HS-27A (cell line): ENCODE measurements around the gene RBFOX2.
"Not testable (repeated sequence)": the region's sequence is repeated elsewhere in the genome, so short reads cannot be mapped to it uniquely, and the experiment has no call there.

Experiments used
- DNase-seq: peaks from one replicate; pipeline ENCODE4 v3.0.0-alpha.2; 2012; ENCODE audit warnings: low read depth, missing footprints

Gene RBFOX2

GRCh38 chr22:36008131-36008530, 20.5 kb downstream of the RBFOX2 start:
- DNase-seq, result no peak

GRCh38 chr22:36003972-36004674, 24.5 kb downstream of the RBFOX2 start:
- no peak for DNase-seq

- no peak for DNase-seq
Observed at GRCh38 chr22:36002718-36003260, 25.8 kb downstream of the RBFOX2 start.

GRCh38 chr22:36002084-36002483, 26.5 kb downstream of the RBFOX2 start:
- no peak for DNase-seq

- no peak for DNase-seq
Observed at GRCh38 chr22:35998748-35999147, 29.9 kb downstream of the RBFOX2 start.

GRCh38 chr22:35997438-35997837, 31.2 kb downstream of the RBFOX2 start:
- no peak for DNase-seq

GRCh38 chr22:35996596-35996995, 32.0 kb downstream of the RBFOX2 start:
- no peak for DNase-seq

- peak; percentile 53 for DNase-seq
Observed at GRCh38 chr22:35995772-35996171, 32.9 kb downstream of the RBFOX2 start.

GRCh38 chr22:35995348-35995747, 33.3 kb downstream of the RBFOX2 start:
- no peak for DNase-seq

GRCh38 chr22:35993727-35994126, 34.9 kb downstream of the RBFOX2 start:
- DNase-seq, result not testable (repeated sequence)

- DNase-seq, result no peak
Observed at GRCh38 chr22:35993048-35993714, 35.4 kb downstream of the RBFOX2 start.

GRCh38 chr22:35991168-35991567, 37.5 kb downstream of the RBFOX2 start:
- DNase-seq, result no peak

- DNase-seq, result no peak
Observed at GRCh38 chr22:35988030-35988429, 40.6 kb downstream of the RBFOX2 start.

GRCh38 chr22:35987487-35987886, 41.1 kb downstream of the RBFOX2 start:
- no peak for DNase-seq

GRCh38 chr22:35986088-35986487, 42.5 kb downstream of the RBFOX2 start:
- no peak for DNase-seq

GRCh38 chr22:35985371-35985770, 43.3 kb downstream of the RBFOX2 start:
- DNase-seq, result no peak

GRCh38 chr22:35984183-35985175, 44.1 kb downstream of the RBFOX2 start:
- no peak for DNase-seq

GRCh38 chr22:35981900-35982299, 46.7 kb downstream of the RBFOX2 start:
- DNase-seq, result no peak

- no peak for DNase-seq
Observed at GRCh38 chr22:35978889-35979288, 49.7 kb downstream of the RBFOX2 start.

- DNase-seq, result no peak
Observed at GRCh38 chr22:35978201-35978600, 50.4 kb downstream of the RBFOX2 start.

- DNase-seq, result no peak
Observed at GRCh38 chr22:35977136-35977535, 51.5 kb downstream of the RBFOX2 start.

GRCh38 chr22:35973388-35973787, 55.2 kb downstream of the RBFOX2 start:
- DNase-seq, result no peak
